AG09319 (cell line): ENCODE results near the gene ANKRD11.

Experiments used
- DNase-seq: peaks from one replicate; pipeline ENCODE4 v3.0.0-alpha.2; 2010; ENCODE audit warnings: low read depth; ENCODE audit errors: extremely low read depth
- TF ChIP-seq, protein P1 (sequence below): IDR thresholded peaks from 2 replicates; pipeline ENCODE4 v1.5.1; 2011; ENCODE audit warnings: low read depth, mild to moderate bottlenecking, inconsistent platforms, low read length, moderate library complexity

Gene ANKRD11

DNA sequence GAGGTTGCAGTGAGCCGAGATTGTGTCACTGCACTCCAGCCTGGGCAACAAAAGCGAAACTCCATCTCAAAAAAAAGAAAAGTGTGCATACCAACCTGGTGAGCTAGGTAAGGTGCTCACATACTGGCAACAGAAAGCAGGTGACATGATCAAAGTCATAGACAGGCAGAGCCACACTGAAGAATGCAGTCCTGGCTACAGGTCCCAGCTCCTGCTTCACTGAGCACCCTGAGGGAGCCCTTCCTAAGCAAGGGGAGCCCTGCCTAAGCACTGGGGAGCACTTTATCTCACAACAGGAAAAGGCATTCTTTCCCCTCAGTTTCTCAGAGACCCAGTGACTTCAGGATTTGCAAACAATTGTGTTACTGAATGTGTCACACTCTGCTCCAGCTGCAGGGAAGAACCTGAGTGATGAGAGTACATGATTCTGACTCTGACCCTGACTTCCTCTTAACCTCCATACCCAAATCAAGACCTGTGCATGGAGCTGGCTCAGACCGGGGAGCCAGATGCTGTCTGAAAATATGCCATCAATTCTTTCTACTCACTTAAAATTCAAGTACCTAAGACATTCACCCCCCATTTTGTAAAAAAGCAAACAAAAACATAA lies 40.5 kb downstream of the ANKRD11 start:
- TF ChIP-seq, protein P1, sequence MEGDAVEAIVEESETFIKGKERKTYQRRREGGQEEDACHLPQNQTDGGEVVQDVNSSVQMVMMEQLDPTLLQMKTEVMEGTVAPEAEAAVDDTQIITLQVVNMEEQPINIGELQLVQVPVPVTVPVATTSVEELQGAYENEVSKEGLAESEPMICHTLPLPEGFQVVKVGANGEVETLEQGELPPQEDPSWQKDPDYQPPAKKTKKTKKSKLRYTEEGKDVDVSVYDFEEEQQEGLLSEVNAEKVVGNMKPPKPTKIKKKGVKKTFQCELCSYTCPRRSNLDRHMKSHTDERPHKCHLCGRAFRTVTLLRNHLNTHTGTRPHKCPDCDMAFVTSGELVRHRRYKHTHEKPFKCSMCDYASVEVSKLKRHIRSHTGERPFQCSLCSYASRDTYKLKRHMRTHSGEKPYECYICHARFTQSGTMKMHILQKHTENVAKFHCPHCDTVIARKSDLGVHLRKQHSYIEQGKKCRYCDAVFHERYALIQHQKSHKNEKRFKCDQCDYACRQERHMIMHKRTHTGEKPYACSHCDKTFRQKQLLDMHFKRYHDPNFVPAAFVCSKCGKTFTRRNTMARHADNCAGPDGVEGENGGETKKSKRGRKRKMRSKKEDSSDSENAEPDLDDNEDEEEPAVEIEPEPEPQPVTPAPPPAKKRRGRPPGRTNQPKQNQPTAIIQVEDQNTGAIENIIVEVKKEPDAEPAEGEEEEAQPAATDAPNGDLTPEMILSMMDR, result no peak
- DNase-seq, result no peak

DNA sequence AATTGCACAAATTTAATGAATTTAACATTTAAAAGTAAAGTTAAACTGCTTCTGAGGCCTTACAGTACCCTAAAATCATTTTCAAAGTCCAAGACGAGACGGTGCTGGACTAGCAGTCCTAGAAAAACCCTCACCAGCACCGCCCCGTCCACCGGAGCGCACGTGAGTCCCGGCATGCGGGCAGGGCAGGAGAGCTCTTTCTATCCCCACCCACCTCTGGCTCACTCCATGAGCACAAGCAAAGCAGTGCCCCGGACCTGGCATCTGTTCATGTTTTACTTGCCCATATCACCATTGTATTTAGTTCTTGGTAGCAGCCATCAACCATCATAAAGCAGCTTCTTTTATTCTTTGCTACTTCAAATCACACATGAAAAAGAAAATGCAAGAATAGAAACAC lies 41.7 kb downstream of the ANKRD11 start:
- DNase-seq, result no peak
- TF ChIP-seq, protein P1, result no peak

GRCh38 chr16:89446975-89447293 lies 43.4 kb downstream of the ANKRD11 start:
- DNase-seq, result no peak
- TF ChIP-seq, protein P1, result no peak

DNA sequence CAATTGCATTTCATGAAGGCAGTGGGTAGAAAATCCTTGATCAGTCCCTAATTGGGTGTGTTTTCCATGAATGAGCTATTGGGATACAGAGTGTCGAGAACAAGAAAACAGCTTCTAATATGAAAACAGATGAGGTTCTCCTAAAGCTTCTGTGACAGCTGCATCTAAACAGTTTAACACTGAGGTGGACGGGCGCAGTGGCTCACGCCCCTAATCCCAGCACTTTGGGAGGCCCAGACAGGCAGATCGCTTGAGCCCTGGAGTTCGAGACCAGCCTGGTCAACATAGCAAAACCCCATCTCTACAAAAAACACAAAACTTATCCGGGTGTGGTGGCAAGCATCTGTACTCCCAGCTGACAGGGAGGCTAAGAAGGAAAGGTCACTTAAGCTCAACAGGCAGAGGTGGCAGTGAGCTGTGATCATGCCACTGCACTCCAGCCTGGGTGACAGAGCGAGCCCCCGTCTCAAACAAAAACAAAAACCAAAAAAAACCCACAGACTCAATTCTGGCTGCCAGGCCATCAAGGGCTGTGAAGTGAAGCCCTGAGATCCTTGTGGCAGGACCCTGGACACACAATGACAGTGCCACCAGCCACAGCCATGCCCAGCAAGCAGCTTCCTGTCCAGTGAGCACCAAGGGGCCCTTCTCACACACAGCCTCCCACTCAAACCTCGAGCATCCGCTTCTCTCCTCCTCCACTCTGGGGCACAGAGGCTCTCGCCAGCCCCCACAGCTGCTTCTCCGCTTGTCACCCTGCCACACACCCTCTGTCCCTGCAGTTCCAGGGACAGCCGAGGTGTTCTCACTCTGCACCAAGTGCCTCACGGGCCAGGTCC lies 44.0 kb downstream of the ANKRD11 start:
- DNase-seq, result no peak
- TF ChIP-seq, protein P1, result no peak

GRCh38 chr16:89445166-89445565 lies 45.2 kb downstream of the ANKRD11 start:
- DNase-seq, result no peak
- TF ChIP-seq, protein P1, result no peak

GRCh38 chr16:89444728-89445127 lies 45.6 kb downstream of the ANKRD11 start:
- no peak for DNase-seq
- TF ChIP-seq, protein P1, result no peak

GRCh38 chr16:89444151-89444723 lies 46.1 kb downstream of the ANKRD11 start:
- DNase-seq, result no peak
- TF ChIP-seq, protein P1, result no peak
